CD4-positive, alpha-beta T cell treated with Interleukin-1 beta for 1 hour (primary cell): Measurements from ENCODE around the gene CACNB1.
A peak's percentile ranks its signal among the peaks of the same experiment; 100 is the strongest.

Experiments
- DNase-seq, 2 donors: peaks; one replicate each; pipeline ENCODE4 v3.0.0-alpha.2; 2020 to 2022

The CACNB1 gene

DNA sequence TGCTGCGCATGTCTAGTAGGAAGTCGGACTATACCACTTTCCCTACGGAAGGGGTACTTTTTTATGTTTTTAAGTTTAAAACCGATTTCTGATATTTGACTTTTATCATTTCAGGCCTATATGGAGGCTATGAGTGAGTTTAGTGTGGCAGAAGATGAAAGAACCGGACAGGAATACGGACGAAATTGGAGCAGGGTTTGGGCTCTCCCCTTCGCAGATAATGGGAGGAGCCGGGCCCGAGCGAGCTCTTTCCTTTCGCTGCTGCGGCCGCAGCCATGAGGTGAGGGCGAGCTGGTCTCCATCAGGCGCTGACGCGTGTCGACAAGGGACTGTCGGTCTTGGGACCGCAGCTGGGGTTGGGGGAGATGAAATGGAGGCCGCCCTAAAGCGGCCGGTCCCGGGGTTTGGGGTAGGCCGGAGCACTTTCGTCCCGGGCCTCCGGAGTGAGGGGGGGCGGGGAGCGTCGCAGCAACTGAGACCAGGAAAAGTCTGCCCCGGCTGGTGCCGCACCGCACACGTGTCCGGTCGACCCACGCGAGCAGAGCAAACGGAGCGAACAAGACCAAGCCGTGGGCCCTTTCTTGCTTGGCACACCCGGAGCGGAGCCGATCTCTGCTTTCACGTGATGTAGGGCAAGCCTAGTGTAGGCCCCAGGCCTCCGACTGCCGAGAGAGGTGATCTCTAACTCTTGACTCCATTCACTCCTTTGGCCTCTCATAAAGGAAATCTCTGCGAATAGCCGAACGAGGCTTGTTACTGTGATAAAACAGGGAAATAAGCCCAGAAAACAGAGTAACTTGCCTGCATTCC, 2.8 kb upstream of the CACNB1 start, which contains the start of gene RPL19:
TSS of gene RPL19 (plus strand) at position 214 of the 810 bp plus-strand sequence. CDS start at position 276, 62 bp downstream.
- DNase-seq: peak in 1 of 2 donors; percentile 82

DNA sequence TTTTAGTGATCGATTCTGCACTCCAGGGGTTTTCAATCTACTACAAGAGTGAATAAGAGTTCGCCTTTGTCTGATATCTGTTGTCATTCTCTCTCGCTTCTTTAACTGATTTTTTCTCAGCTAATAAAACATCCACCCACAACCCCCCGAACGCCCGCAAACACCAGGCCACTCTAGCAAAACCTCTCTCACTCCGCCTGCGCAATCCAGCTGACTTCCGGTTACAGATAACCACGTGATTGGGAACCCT, 2.3 kb upstream of the CACNB1 start:
- peak; percentile 90 to 92 for DNase-seq

DNA sequence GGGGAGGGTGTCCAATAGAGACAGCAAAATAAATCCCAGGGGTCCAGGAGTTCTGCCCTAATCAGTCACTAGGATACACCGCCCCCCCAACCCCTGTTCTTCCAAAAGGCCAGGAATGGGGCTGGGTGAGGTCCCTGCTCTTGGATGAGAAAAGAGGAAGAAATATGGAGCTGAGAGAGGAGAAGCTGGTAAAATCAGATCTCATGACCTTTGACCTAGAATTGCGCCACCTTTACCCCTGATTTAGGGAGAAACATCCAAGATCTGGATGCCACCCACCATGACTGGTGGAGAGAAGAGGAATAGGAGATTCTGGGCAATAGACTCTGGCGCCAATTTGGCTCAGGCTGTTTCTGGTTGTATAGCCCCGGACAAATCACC, 707 bp upstream of the CACNB1 start:
- DNase-seq: no peak

DNA sequence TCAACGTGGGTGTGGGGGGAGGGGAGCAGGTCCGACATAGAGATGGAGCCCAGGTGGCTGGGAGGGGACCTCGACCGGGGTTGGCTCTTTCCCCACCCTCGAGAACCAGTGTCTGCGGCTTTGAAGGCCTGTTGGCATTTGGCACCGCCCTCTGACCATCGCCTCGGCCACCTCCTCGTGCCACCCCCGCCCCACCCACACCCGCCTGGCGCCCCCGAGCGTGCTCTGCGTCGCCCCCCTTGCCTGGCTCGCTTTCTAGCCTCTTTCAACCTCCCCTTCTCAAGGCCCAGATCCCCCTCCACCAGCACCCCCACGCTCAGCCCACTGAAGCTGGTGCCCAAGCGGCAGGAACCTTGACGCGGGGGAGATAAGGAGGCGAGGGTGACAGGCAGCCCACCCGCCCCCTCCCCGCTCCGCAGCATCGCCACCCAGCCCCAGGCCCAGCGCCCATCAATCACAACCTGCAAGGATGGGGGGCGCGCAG, 619 bp downstream of the CACNB1 start:
- DNase-seq: peak in 1 of 2 donors; percentile 17

DNA sequence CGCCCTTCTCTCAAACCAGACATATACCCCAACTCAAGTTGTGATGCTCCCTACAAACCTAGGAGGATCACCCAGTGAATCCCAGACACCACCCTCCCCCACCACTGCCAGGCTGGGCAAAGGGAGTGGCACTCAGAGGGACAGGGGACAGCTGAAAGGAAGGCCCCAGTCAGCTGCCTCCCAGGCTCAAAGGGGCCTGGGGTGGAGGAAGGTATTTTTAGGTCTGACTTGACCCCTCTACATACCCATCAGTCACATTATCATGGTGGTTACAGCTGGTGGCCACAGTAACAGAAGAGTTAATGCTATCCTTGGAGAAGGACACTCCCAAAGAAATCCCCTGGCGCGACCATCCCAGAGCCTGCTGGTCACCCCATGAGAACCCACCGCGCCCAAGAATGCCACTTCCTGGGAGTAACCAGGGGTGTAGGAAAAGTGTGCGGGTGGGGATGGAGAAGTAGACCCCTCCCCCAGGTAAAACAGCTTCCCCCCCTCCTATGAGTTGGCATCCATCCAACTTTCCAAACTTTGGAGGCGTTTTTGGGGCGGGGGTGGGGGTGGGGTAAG, 1.1 kb downstream of the CACNB1 start:
- no peak for DNase-seq

DNA sequence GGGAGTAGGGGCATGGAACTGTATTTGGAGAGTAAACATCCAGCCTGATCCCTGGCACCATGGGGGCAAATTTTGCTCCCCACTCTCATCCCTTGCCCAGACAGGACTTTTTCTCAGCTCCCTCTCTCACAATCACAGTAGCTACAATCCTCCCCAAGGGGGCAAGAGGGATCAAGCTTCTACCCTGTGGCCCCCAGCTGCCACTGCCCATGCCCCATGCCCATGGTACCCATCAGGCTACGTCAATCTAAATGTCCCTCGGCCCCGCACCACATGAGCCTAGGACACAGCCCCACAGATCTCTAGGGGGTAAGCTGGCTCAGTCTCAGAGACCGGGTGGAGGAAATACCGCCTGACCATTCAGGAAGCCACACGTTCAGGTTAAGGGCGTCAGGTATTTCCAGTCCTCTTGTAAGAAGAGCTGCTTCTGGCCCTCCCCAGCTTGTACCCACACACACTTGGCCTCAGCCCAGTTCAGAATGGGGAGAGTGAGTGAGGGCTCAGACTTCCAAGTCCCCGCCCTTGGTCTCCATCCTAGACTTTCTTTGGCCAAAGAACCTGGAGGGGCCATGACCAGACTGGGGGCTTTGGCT, 1.8 kb downstream of the CACNB1 start:
- DNase-seq: peak; percentile 24 to 37

DNA sequence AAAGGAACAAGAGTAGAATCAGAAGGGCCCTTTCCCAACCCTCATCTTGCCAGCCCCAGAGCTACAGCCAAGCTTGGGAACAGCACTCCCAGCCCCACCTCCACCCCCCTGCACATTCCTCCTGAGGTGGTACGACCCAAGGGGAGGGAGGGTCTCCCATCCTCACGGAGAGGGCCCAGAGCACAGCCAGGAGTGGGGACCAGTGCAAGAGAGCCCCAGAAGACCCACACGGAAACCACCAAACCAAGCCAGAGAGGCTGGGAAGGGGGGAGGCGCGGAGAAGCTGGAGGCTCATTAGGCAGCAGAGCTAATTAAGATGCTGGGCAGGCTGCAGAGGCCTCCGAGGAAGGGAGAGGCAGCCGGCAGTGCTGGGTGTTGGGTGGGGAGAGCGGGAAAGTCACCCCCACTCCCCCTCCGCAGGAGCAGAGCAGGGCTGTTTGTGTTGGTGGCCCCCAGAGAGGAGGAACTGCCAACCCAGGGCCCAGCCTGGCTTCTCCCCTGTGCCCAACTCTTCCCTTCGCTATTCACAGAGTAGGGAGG, 2.4 kb downstream of the CACNB1 start:
- DNase-seq: no peak

DNA sequence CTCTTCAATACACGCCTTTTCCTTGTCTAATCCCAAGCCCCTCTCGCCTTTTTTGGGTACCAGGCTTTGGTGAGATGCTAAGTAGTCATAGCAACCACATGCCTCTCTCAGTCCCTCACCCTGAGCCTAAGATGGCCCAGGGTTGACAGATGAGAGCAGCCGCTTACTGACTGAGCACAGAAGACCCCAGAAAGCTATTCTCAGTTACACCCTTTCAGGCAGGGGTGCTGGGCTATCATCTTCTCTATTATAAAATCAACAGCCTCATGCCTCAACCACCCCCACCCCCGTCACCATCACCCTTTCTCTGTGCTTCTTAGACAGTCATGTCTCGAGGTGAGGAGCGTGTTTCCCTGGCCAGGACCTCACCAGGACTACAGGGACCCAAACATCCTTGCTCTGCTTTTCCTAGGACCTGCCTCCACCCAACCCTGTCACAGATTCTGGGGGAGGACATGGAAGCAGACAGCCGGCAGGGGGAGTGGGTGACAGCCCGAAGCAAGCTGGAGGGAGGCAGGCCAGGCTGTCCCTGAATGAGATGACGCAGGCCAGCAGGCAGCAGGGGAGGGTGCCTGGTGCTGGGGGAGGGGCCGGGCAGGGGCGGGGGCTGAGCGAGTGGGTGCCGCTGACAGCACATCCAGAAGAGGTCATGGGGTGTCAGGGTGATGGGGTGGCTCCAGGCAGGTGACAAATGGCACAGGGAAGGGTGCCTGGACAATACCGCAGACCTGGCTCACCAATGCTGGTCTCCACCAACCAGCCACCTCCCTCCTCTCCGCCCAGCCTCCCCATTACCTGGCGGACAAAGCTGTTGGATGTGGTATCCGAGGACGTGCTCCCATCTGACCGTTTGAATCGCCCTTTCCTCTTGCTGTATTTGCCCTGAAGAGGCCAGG, 3.1 kb downstream of the CACNB1 start:
- DNase-seq: no peak

DNA sequence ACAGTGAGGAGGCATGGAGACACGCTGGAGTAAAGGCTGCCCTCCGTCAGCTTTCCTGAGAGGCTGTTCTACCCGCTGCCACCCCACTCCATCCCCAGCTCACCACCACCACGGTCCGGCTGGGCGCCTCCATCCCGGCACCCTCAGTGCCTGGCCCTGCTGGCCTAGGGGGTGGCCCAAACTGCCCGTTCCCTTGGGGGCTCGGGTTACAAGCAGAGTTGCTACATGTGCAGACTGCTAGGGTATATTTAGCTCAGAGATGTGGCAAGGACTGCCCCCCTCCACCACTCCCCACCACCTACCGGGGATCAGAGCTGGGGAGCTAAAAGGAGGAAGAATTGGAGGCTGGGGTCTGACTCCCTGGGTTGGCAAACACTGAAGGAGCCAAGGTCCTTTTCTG, 4.1 kb downstream of the CACNB1 start:
- no peak for DNase-seq

DNA sequence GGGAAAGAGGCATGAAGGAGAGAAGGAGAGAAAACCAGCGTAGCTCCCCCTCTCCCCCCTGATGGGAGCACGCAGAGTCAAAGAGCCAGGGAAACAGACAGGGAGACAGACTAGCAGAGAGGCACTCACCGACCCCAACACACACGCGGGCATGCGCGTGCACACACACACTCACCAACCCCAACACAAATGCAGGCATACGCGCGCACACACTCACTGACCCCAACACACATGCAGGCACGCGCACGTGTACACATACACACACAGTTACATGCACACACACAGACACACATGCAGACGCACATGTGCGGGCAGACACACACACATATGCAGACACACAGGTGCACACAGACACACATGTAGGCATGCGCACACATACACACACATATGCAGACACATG, 4.6 kb downstream of the CACNB1 start:
- DNase-seq: no peak

DNA sequence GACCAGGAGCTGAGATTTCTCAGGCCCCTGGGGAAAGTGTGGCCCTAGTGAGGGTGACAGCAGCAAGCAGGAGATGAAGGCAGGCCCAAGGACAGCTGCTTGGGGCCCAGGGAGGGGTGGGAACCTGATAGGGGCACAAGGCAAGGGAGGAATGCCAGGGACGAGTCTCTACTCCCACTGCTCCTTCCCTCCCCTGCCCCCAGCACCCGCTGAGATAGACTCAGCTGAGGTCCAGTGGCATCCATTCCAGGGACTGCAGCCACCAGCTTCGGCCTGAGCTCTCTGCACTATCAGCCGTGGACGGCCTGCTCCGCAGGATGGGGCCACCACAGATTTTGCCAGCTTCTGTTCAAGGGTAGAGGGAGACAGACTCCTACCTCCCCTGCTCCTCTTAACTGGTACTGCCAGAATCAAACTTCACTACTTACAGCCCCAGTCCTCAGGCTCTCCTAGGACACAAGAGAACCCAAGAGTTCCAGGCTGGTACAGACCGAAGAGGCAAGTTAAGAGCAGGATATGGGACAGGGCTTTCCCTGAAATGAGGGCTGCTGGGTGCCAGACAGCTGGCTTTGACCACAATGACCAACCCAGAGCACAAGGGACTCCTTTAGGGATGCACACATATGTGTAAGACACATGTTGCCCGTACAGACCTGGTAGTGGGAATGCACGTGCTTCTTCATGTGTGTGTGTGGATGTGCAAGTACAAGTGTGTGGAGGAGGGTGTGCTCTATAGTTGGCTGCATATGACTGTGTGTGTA, 5.5 kb downstream of the CACNB1 start:
- DNase-seq: no peak

DNA sequence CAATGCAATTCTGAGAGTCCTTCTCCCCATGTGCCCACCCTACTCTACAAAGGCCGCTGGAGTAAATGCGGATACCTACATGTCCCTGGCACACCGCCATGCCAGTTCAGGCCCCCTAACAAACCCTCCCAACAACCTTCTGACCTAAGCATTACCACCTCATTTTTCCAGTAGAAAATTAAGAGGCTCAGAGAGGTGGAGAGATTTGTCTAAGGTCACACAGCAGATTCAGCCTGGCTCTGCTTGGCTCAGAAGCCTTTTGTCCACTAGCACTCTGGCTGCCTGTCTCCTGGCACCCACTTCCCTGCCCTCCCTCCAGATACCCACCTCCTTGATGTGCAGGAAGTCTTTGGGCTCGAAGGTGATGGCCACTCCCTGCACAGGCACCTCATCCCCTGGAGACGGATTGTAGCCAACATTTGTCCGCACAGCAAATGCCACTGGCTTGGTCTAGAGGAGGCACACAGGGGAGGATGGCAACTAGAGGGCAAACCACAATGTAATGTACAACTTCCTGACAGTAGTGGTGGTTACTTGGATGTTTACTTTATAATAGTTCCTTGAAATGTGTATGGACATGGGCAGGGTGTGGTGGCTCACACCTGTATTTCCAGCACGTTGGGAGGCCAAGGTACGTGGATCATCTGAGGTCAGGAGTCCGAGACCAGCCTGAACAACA, 10.2 kb downstream of the CACNB1 start:
- DNase-seq: no peak

DNA sequence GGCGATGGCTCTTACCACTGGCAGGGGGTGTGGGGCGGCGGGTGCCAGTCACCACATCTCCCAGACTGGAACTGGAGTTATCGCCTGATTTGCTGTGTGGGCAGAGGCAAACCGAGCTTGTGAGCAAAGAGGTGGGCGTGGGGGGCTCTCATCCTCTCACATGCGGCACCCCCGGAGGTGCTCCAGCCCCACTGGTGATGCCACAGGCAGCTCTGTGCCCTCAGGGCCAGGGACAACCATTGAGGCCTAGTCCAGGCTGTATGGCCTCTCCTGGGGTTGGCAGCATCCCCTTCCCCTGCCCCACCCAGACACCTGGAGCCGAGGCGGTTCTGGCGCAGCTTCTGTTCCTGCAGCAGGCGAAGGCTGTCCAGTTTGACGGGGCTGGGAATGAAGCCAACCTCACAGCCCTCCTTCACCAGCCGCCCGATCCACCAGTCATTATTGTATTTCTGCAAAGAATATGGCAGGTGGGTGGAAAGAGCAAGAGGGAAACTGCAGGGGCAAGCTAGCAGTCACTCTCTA, 10.9 kb downstream of the CACNB1 start:
- no peak for DNase-seq

DNA sequence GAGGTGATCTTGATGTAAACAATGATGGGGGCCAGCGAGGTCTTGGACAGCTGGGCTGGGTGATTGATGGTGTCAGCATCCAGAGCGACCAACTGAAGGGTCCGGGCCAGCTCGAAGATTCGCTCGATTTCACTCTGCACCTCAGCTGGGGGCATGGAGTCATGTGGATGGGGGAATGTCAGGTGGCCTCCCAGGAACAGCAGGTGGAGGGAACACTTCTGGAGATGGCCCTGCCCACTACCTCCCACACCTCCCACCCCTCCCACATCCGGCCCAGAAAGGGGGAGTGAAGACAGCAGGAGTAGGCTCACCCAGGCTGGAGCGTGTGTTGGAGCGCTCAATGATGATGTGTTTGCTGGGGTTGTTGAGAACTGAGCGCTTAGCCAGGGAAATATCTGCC, 13.7 kb downstream of the CACNB1 start:
- DNase-seq: no peak

DNA sequence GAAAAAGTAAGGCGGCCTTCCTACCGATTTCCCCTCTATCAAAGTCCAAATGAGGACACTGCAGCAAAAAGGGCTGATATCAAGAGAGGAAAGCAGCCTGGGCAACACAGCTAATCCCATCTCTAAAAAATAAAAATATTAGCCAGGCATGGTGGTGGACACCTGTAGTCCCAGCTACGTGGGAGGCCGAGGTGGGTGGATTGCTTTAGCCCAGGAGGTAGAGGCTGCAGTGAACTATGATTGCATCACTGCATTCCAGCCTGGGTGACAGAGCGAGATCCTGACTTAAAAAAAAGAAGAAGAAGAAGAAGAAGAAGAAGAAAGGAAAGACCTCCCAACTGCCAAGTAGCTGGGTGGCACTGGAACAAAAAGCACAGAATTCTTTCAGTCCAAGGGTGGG, 14.4 kb downstream of the CACNB1 start:
- DNase-seq: no peak

DNA sequence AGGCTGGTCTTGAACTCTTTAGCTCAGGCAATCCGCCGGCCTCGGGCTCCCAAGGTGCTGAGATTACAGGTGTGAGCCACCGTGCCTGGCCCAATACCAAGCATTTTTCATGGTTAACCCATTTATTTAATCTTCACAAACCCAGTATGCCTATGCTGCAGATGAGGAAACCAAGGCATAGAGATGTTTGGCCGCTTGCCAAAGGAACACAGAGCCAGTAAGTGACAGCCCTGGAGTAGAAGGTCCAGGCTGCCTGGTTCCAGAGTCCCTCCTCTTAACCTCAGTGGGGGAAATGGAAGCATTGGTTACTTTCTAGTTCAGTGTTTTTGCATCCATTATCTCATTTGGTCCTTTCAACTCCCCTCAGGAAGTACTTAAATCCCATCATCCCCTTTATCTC, 16.2 kb downstream of the CACNB1 start:
- DNase-seq: no peak

DNA sequence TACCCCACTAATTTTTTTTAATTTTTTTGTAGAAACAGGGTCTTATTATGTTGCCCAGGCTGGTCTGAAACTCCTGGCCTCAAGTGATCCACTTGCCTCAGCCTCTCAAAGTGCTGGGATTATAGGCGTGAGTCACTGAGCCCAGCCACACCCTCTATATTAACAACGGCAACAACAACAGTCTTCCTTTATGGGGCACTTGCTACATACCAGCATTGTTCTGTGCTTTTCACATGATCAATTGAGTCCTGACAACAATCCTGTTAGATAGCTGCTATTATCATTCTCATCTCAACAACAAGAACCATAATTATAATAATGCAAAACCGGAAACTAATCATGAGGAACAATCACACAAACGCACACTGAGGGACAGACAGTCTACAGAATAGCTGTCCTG, 18.9 kb downstream of the CACNB1 start:
- DNase-seq: no peak

DNA sequence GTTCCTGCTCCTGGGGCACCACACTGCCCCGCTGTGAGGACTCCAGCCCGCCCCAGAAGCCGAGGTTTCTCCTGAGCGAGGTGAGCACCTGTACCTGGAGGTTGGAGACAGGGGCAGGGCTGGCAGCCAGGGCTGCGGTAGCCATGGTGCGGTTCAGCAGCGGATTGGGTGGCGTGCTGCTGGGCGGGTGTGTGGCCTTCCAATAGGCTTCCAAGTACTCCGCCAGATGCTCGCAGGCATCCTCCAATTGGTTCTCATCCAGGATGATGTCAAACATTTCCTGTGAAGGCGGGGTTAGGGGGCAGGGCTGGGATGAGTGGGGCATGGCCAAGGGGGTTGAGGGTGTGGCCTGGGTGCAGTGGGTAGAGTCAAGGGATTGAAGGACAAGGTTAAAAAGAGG, 20.2 kb downstream of the CACNB1 start:
- no peak for DNase-seq

DNA sequence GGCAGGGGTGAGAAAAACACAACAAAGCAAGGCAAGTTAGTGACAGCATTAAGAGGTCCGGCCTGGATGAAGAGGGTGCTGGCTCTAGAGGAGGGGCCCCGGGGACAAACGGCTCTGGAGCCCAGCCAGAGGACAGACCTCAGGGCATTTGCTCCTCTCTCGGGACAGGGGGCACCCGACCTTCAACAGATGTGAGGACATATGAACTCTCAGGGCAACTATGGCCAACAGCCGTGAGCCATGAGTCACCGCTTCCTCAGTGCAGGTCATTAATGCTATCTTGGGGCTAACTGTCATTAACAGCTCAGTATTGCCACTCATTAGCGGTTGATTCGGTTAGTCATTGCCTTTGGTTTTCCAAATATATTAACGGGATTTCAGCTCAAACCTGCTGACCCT, 21.8 kb downstream of the CACNB1 start:
- DNase-seq: no peak

DNA sequence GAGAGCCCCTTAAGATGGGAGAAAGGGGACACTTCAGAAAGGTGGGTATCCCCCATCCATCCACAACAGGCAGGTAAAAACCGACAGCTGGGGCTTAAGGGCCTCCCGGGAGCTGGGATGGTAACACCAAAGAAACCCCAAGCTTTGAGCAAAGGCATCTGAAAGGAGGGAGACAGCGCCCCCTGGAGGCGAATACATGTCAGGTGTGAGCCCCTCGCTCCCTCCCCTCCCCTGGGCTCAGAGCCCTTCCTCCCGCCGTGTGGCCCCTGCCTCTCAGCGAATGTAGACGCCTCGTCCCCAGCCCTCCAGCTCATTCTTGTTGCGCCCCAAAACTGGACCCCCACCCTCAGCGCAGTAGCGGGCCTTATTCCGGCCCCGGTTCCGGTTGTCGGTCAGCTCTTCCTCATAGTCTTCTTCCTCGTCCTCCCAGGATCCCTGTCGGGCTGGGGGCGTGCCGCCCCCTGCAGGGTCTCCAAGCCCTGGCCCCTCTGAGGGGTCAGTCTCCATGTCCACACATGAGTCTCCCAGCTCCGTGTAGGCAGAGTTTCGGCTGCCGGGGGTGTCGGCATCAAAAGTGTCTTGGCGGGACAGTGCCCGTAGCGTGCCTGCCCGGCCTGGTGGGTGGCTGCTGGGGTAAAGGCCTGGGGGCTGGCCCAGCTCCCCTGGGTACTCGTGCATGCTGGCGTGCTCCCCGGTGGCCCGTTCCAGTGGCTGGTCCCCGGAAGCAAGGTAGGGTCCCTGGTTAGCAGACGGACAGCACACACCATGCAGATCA, 22.4 kb downstream of the CACNB1 start:
- peak; percentile 77 to 78 for DNase-seq
